HFFc6 (cell line): ENCODE data around the gene BTK. TPM values are rescaled to one million over a fixed set of nuclear protein-coding genes. Genes with fewer than 3 reads are reported as not detected.

ENCODE experiments used
- DNase-seq: peaks from one replicate; pipeline ENCODE4 v3.0.0-alpha.2; 2018
- H3K27ac Mint-ChIP-seq: 2 replicates; pipeline ENCODE4 v1.8.0; 2020; ENCODE audit warnings: mild to moderate bottlenecking, mixed read lengths
- H3K27me3 Mint-ChIP-seq: 2 replicates; pipeline ENCODE4 v1.8.0; 2021; ENCODE audit warnings: mild to moderate bottlenecking, moderate library complexity, mixed read lengths; ENCODE audit not compliant: insufficient read depth
- H3K36me3 Mint-ChIP-seq: 2 replicates; pipeline ENCODE4 v1.8.0; 2021; ENCODE audit warnings: low read depth, mixed read lengths
- H3K4me1 Mint-ChIP-seq: 2 replicates; pipeline ENCODE4 v1.8.0; 2020; ENCODE audit warnings: low read depth, mixed read lengths
- H3K4me3 Mint-ChIP-seq: 2 replicates; pipeline ENCODE4 v1.8.0; 2020; ENCODE audit warnings: mild to moderate bottlenecking, moderate library complexity, mixed read lengths
- H3K9me3 Mint-ChIP-seq: 2 replicates; pipeline ENCODE4 v1.8.0; 2020; ENCODE audit warnings: mild to moderate bottlenecking, mixed read lengths
- CTCF ChIP-seq: fragments of 200-600 bp; sonication (generic); IDR thresholded peaks from 2 replicates; pipeline ENCODE4 v1.5.0; 2021; ENCODE audit warnings: antibody characterized with exemption, mild to moderate bottlenecking
- total RNA-seq, 6 experiments: library from RNA; stranded (reverse); fragmentation: NEBNext Ultra II Directional; extraction: Animal tissue kit (Norgen Biotek cat#: 25700); gene quantifications; 2 replicates in 1 of 6; 3 replicates in 5 of 6; pipeline ENCODE4 v1.2.3, GENCODE V29; 2021

The BTK gene
- total RNA-seq, 6 experiments from 2014 or later: not detected

GRCh38 chrX:101399825-101400224 lies 13.8 kb upstream of the BTK start:
- H3K36me3 Mint-ChIP-seq: peaks cover 11% of the 10 kb centered on the region; the same call in 1 of the 2 replicates
- H3K4me3 Mint-ChIP-seq: no peak overlapping the region
- no peaks in the 10 kb centered on the region for H3K9me3 Mint-ChIP-seq

DNA sequence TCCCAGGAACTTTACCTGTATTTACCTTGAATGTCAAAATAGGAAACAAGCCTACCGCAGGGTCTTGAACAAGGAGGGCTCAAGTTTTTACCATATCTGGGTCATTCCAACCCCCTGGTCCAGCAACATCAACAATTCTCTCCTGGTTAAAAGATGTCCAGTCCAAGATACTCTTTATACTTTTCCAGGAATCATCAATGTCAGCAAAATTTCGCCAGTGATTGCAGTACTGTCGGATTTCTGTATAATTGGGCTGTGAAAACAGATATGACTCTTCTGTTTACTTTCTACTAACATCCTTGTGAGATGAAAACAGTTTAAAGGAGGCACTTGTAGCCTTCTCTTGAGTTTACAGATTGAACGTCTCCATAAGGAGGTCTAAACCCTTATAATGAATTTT lies 12.7 kb upstream of the BTK start:
- Mint-ChIP-seq H3K27ac (0 out of 2 replicates have a peak overlapping the region, but pooled peaks have one; percentile 69), H3K36me3 (peaks cover 15% of the 10 kb centered on the region; the same call in 1 of the 2 replicates), H3K4me1 (peaks cover 4% of the 10 kb centered on the region), H3K9me3 (no peaks in the 10 kb centered on the region), H3K4me3 (no peak overlapping the region), H3K27me3 (no peaks in the 10 kb centered on the region)
- no peak for TF ChIP-seq CTCF
- DNase-seq: no peak

More at GRCh38 chrX:101399825-101400224, 13.8 kb upstream of the BTK start:
- no peak for TF ChIP-seq CTCF
- Mint-ChIP-seq H3K27ac (no peak overlapping the region), H3K4me1 (no peaks in the 10 kb centered on the region), H3K27me3 (no peaks in the 10 kb centered on the region)
- no peak for DNase-seq

GRCh38 chrX:101397779-101398178 lies 11.8 kb upstream of the BTK start:
- DNase-seq: peak; percentile 40
- peak overlapping the region; percentile 69 for H3K27ac Mint-ChIP-seq
- peaks cover 24% of the 10 kb centered on the region; the same call in 1 of the 2 replicates for H3K36me3 Mint-ChIP-seq
- TF ChIP-seq CTCF: no peak
- no peaks in the 10 kb centered on the region for H3K9me3 Mint-ChIP-seq
- no peaks in the 10 kb centered on the region for H3K27me3 Mint-ChIP-seq
- peaks cover 13% of the 10 kb centered on the region for H3K4me1 Mint-ChIP-seq
- no peak overlapping the region for H3K4me3 Mint-ChIP-seq

DNA sequence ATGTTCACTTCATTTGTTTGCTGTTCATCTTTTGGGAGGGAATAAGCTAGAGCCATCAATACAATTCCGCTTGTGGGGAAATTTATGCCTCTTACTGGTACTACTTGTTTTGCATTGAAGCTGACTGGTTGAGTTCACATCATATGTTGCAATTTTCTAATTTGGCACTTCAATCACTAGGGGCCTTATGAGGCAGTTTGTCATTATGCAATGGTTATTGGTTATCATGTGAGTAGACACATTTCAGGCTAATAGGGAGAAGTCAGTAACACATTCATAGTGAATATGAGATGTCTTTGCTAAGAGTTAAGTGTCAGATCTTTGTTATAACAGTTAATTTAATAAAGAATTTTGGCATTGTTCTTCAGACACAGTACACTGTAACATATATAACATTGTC lies 9.8 kb upstream of the BTK start:
- Mint-ChIP-seq H3K27me3 (no peaks in the 10 kb centered on the region), H3K36me3 (peaks cover 43% of the 10 kb centered on the region), H3K9me3 (no peaks in the 10 kb centered on the region; the same call in 1 of the 2 replicates), H3K27ac (0 out of 2 replicates have a peak overlapping the region, but pooled peaks have one; percentile 26), H3K4me3 (no peak overlapping the region), H3K4me1 (peaks cover 24% of the 10 kb centered on the region)
- no peak for TF ChIP-seq CTCF
- no peak for DNase-seq

DNA sequence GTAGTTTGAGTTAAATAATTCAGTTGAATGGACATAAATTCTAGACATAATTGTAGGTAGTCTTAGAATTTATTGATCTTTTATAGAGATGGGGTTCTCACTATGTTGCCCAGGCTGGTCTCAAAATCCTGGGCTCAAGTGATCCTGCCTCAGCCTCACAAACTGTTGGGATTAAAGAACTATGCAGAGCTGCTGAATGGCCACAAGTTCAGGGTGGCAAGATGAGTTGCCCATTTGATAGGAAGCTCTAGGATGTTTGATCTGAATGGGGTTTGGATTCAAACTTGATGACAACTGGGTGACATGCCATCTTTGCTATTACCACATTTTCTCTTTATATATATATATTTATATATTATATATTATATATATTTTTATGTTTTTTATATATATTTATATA lies 8.4 kb upstream of the BTK start:
- no peak overlapping the region for H3K27ac Mint-ChIP-seq
- TF ChIP-seq CTCF: no peak
- no peaks in the 10 kb centered on the region; the same call in 1 of the 2 replicates for H3K9me3 Mint-ChIP-seq
- H3K4me3 Mint-ChIP-seq: no peak overlapping the region
- DNase-seq: no peak
- peaks cover 28% of the 10 kb centered on the region for H3K4me1 Mint-ChIP-seq
- no peaks in the 10 kb centered on the region for H3K27me3 Mint-ChIP-seq
- peaks cover 33% of the 10 kb centered on the region for H3K36me3 Mint-ChIP-seq
